Adrenal gland (tissue), 12 donors: ENCODE results near the gene CNTNAP1. TPM values are rescaled to one million over a fixed set of nuclear protein-coding genes. Genes with fewer than 3 reads are reported as not detected.
"Not testable (repeated sequence)": the region's sequence is repeated elsewhere in the genome, so short reads cannot be mapped to it uniquely, and the experiment has no call there.

ENCODE experiments used
- DNase-seq, 7 donors: peaks; one replicate each; pipeline ENCODE4 v3.0.0-alpha.2; 2019 to 2020
- H3K27ac ChIP-seq, 5 donors: fragments of 200-600 bp; sonication (generic) in 4 of 5; 1 replicate in 3 of 5; 2 replicates in 2 of 5; pipeline versions ENCODE4 v1.5.1 to v1.8.0; 2016 to 2020; ENCODE audit warnings: mild to moderate bottlenecking in 1 of 5
- H3K27me3 ChIP-seq: fragments of 200-600 bp; 2 replicates; pipeline ENCODE4 v1.8.0; 2021
- H3K36me3 ChIP-seq, 2 donors: fragments of 200-600 bp; replicated peaks in 1 of 2; 1 replicate in 1 of 2; 2 replicates in 1 of 2; pipeline versions ENCODE4 v1.5.1 to v1.8.0; 2018 to 2022
- H3K4me1 ChIP-seq, 2 donors: fragments of 200-600 bp; replicated peaks in 1 of 2; 1 replicate in 1 of 2; 2 replicates in 1 of 2; pipeline versions ENCODE4 v1.5.1 to v1.8.0; 2018 to 2021
- H3K4me3 ChIP-seq, 4 donors: fragments of 200-600 bp; sonication (generic) in 3 of 4; one replicate each; pipeline ENCODE4 v1.5.1; 2016 to 2018
- H3K9me3 ChIP-seq, 3 donors: fragments of 200-600 bp; sonication (generic) in 1 of 3; replicated peaks in 1 of 3; 1 replicate in 2 of 3; 2 replicates in 1 of 3; pipeline versions ENCODE4 v1.5.1 to v1.8.0; 2016 to 2021
- CTCF ChIP-seq, 6 experiments: fragments of 450-650 bp in 4 of 6; fragments of 200-600 bp in 2 of 6; sonication (generic) in 1 of 6; IDR thresholded peaks; 1 replicate in 5 of 6; 2 replicates in 1 of 6; pipeline versions ENCODE4 v1.5.1 to v1.8.0; 2016 to 2021; ENCODE audit warnings: antibody characterized with exemption in 6 of 6, mild to moderate bottlenecking in 2 of 6, moderate library complexity in 1 of 6
- POLR2A ChIP-seq, 2 donors: fragments of 450-650 bp; IDR thresholded peaks; one replicate each; pipeline ENCODE4 v1.6.1; 2017; ENCODE audit warnings: antibody characterized with exemption in 2 of 2, mild to moderate bottlenecking in 2 of 2, moderate library complexity in 1 of 2
- WGBS, 4 donors: extraction: QIAGEN DNeasy Blood & Tissue Kit in 2 of 4; methylation state at CpG; one replicate each; pipeline versions ENCODE4 v1.1.5 to v1.1.7; 2013 to 2017; 5-methylcytosine and 5-hydroxymethylcytosine counted together
- intact Hi-C, 2 donors: fragments of 100-400 bp; cut with DNase I; formaldehyde crosslinking; loops; one replicate each; pipeline versions ENCODE4 v1.14.1 to v1.15.0; 2022 to 2023
- polyA plus RNA-seq, 3 donors: library from polyadenylated mRNA; stranded (reverse); fragments of 200-250 nt in 2 of 3; fragments of 350-450 nt in 1 of 3; fragmentation: Illumina TruSeq in 1 of 3; extraction: RNeasy Lipid Tissue Mini Kit (QIAGEN cat#74804) in 1 of 3; gene quantifications; one replicate each; pipeline ENCODE4 v1.2.3, GENCODE V29; 2013 to 2014
- total RNA-seq, 9 donors: library from RNA; depleted of rRNA in 4 of 9; stranded (reverse); fragments of >200 nt in 4 of 9; fragments of 120-200 nt in 1 of 9; fragmentation: NEBNext Ultra II Directional in 1 of 9; extraction: Animal tissue kit (Norgen Biotek cat#: 25700) in 1 of 9; gene quantifications; one replicate each; pipeline versions ENCODE4 v1.1.0 to v1.2.4, GENCODE V29; 2013 to 2023
- donor health status: healthy with polysubstance abuse.
- donor health status: Bipolar disorder and iron deficiency.
- donor health status: DM: yes; HTN: yes; CAD: no.
- donor health status: DM: no; HTN: no; CAD: no.
- donor health status: DM: no; HTN: no; CAD: no.
- donor health status: DM: yes; HTN: yes; CAD: no.

Gene CNTNAP1
- total and polyA plus RNA-seq, 12 donors: 1.6 to 31.9 (median 4.9) TPM

DNA sequence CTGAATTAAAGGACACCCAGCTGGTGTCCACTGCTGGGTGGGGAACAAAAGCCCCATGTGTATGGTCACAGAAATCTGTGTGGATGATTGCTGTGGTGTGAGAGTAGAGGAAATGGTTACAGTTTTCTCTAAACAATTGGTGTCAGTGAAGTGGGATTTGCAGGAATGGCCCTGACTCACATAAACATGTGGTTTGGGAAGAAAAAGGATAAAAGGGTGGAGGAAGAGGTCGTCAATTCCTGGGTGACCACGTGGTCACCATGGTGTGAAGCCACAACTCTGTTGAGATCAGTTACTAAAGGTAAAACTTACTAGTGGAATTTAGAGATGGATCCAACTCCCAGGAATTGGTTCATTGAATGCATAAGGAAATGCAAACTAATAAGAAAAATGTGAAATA lies 26.8 kb upstream of the CNTNAP1 start:
- WGBS, 4 donors: 56 to 69% (median 64%) methylated on average over 2 of the region's 2 CpGs
- intact Hi-C loops: no loop called here
- H3K27ac ChIP-seq: no peak overlapping the region
- H3K4me1 ChIP-seq: peaks cover 9 to 16% of the 10 kb centered on the region in 2 donors
- H3K27me3 ChIP-seq: no peaks in the 10 kb centered on the region
- DNase-seq: no peak
- H3K36me3 ChIP-seq: no peaks in the 10 kb centered on the region
- no peaks in the 10 kb centered on the region for H3K9me3 ChIP-seq
- H3K4me3 ChIP-seq: no peak overlapping the region
- TF ChIP-seq POLR2A (IDR thresholded peaks at IDR 0.05) (no peak), CTCF (IDR thresholded peaks at IDR 0.05) (no peak)

DNA sequence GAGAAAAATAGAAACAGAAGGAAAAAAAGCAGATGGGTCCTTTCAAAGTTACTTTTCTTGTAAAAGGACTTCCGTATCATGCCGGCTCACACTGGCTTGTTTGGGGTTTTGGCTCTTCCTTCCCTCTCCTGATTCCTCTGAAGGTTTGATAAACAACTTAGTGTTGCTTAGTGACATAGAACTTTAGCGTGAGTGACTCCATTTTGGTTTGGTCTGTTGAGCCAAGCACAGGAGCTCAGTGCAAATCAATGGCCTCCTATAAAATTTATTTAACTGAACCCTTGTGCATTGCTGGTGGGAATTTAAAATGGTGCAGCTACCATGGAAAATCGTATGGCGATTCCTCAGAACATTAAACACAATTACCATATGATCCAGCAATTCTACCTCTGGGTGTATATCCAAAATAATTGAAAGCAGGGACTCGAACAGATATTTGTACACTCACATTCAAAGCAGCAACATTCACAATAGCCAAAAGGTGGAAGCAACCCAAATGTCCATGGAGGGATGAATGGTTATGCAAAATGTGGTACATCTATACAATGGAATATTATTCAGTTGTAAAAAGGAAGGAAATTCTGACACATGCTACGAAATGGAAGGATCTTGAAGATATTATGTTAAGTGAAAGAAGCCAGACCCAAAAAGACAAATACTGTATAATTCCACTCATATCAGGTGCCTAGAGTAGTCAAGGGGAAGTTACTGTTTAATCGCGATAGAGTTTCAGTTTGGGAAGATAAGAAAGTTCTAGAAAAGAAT lies 24.3 kb upstream of the CNTNAP1 start:
- no peak for DNase-seq
- H3K36me3 ChIP-seq: peaks cover 0 to 16% of the 10 kb centered on the region in 2 donors
- no peak overlapping the region for H3K27ac ChIP-seq
- H3K27me3 ChIP-seq: no peaks in the 10 kb centered on the region
- intact Hi-C loops: no loop called here
- H3K4me1 ChIP-seq: peaks cover 13 to 26% of the 10 kb centered on the region in 2 donors
- WGBS, 4 donors: 91 to 93% (median 92%) methylated on average over 9 of the region's 9 CpGs
- TF ChIP-seq POLR2A (IDR thresholded peaks at IDR 0.05): no peak
- no peak for TF ChIP-seq CTCF (IDR thresholded peaks at IDR 0.05)
- H3K9me3 ChIP-seq: no peaks in the 10 kb centered on the region
- H3K4me3 ChIP-seq: no peak overlapping the region

DNA sequence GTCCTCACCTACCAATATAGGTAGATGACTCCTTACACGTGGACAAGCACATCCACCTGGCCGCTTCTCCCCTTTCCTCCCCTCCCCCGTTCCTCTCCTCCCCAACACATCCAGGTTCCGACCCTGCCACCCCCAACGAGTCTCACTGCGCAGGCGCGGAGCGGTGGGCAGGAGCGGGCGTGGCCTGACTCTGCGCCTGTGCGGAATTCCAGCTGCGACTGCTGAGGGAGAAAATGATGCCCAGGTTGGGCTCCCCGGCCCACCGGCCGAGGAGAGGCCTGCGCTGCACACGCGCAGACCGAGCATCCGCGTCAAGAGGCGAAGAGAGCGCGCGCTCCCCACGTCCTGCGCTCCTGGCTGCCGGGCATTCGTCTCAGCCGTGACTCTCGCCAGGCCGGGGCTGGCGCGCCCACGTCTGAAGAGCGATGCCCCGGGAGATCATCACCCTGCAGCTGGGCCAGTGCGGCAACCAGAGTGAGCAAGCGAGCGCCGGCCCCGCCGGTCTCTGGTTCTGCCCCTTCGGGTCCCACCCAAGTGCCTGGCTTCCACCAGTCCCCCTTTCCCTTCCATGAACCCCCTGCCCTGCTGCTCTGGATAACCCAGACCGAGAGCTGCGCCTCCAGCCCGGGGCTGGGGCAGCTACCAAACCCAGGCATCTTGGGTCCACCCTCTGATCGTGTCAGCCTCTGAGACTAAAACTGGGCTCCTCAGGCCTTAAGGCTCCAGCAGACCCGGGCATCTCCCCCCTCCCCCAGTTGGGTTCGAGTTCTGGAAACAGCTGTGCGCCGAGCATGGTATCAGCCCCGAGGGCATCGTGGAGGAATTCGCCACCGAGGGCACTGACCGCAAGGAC lies 23.0 kb upstream of the CNTNAP1 start, which contains the start of gene TUBG2:
TUBG2 (plus strand) TSS at position 206 of the 853 bp plus-strand sequence; CDS start at position 426, 220 bp downstream.
- H3K4me1 ChIP-seq: peaks cover 13 to 26% of the 10 kb centered on the region in 2 donors
- H3K9me3 ChIP-seq: no peaks in the 10 kb centered on the region
- peak within 1 kb of the TSS in 4 of 5 donors; percentile 60 to 89 (median 82) for H3K27ac ChIP-seq
- no peak for TF ChIP-seq CTCF (IDR thresholded peaks at IDR 0.05)
- TF ChIP-seq POLR2A (IDR thresholded peaks at IDR 0.05): peak; percentile 49 to 91
- peak; percentile 89 to 93 (median 91) for DNase-seq
- WGBS, 4 donors: 1 to 4% (median 1%) methylated on average over 14 to 57 of the region's 59 CpGs
- H3K4me3 ChIP-seq: peak within 1 kb of the TSS; percentile 25 to 71 (median 58)
- peaks cover 0 to 29% of the 10 kb centered on the region in 2 donors for H3K36me3 ChIP-seq
- intact Hi-C loops: no loop called here
- H3K27me3 ChIP-seq: no peaks in the 10 kb centered on the region

GRCh38 chr17:42659932-42660274 lies 22.4 kb upstream of the CNTNAP1 start:
- DNase-seq, intact Hi-C loops, H3K9me3 ChIP-seq, H3K27me3 ChIP-seq: not testable (repeated sequence)
- Histone ChIP-seq H3K4me3 (peak overlapping the region in 2 of 4 donors; percentile 48 to 71), H3K4me1 (peaks cover 13 to 26% of the 10 kb centered on the region in 2 donors), H3K27ac (peak overlapping the region in 3 of 5 donors; percentile 79 to 89 (median 86)), H3K36me3 (peaks cover 0 to 35% of the 10 kb centered on the region in 2 donors)
- 88 to 93% methylated on average over 1 of the region's 14 CpGs; no CpG with 5 or more reads in 2 of the 4 donors for WGBS, 4 donors
